ENCODE results near the gene MYO1C.
"Not testable (repeated sequence)": the region's sequence is repeated elsewhere in the genome, so short reads cannot be mapped to it uniquely, and the experiment has no call there.

MYO1C gene

GRCh38 chr17:1455797-1456599 lies 36.5 kb downstream of the MYO1C start, which contains the start of gene CRK:
Gene CRK, minus strand, starts transcription at chr17:1456232. Its CDS starts 115 bp downstream, at chr17:1456117.
- TF ChIP-seq, protein P1, sequence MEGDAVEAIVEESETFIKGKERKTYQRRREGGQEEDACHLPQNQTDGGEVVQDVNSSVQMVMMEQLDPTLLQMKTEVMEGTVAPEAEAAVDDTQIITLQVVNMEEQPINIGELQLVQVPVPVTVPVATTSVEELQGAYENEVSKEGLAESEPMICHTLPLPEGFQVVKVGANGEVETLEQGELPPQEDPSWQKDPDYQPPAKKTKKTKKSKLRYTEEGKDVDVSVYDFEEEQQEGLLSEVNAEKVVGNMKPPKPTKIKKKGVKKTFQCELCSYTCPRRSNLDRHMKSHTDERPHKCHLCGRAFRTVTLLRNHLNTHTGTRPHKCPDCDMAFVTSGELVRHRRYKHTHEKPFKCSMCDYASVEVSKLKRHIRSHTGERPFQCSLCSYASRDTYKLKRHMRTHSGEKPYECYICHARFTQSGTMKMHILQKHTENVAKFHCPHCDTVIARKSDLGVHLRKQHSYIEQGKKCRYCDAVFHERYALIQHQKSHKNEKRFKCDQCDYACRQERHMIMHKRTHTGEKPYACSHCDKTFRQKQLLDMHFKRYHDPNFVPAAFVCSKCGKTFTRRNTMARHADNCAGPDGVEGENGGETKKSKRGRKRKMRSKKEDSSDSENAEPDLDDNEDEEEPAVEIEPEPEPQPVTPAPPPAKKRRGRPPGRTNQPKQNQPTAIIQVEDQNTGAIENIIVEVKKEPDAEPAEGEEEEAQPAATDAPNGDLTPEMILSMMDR (IDR thresholded peaks at IDR 0.05; ENCODE audit: extremely low read depth, missing control alignments), result no peak
- peak; percentile 100 for DNase-seq (ENCODE audit: low spot score)

DNA sequence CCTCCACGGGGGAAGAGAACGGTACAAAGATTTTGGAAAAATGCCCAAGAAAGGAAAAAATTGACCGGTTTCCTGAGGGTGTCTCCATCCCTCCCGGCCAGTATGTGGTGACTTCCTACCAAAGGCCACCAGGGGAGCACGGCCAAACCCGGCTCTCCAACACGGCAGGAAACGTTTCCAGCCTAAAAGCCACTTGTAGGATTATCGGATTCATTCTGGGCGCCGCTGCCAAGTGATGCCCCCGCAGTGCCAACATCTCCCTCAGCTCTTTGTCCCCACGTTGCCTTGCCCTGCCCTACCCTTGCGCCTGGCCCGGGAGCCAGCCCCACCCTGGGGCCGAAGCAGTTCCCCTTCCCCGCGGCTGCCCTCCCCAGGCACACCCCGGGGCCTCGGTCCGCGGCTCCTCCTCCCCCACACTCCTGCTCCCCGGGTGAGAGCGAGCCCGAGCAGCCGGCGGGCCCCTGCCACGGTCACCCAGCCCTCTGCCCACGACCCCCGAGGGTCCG lies 37.1 kb downstream of the MYO1C start:
- TF ChIP-seq, protein P1 (IDR thresholded peaks at IDR 0.05; ENCODE audit: extremely low read depth, missing control alignments), result peak; percentile 26
- peak; percentile 68 for DNase-seq (ENCODE audit: low spot score)

- TF ChIP-seq, protein P1 (IDR thresholded peaks at IDR 0.05; ENCODE audit: extremely low read depth, missing control alignments), result no peak
- no peak for DNase-seq (ENCODE audit: low spot score)
These were observed 37.9 kb downstream of the MYO1C start for GRCh38 chr17:1454541-1454940.

DNA sequence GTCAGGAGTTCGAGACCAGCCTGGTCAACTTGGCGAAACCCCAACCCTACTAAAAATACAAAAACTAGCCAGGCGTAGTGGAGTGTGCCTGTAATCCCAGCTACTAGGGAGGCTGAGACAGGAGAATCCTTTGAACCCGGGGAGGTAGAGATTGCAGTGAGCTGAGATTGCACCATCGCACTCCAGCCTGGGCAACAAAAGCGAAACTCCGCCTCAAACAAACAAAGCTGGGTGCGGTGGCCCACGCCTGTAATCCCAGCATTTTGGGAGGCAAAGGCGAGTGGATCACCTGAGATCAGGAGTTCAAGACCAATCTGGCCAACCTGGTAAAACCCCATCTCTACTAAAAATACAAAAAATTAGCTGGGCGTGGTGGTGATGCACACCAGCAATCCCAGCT lies 38.8 kb downstream of the MYO1C start:
- not testable (repeated sequence) for DNase-seq (ENCODE audit: low spot score)

DNA sequence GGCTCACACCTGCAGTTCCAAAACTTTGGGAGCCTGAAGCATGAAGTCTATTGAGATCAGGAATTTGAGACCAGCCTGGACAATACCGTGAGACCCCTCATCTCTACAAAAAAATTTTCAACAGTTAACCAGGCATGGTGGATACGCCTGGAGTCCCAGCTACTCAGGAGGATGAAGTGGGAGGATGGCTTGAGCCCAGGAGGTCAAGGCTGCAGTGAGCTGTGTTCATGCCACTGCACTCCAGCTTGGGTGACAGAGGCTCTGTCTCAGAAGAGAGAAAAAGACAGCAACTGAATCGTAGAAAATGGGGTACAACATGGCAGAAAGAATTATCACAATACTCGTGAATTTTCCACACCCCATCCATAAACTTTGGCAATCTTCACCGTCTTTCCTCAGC lies 39.6 kb downstream of the MYO1C start:
- DNase-seq (ENCODE audit: low spot score), result no peak
- TF ChIP-seq, protein P1 (IDR thresholded peaks at IDR 0.05; ENCODE audit: extremely low read depth, missing control alignments), result no peak

GRCh38 chr17:1450261-1450660 lies 42.2 kb downstream of the MYO1C start:
- not testable (repeated sequence) for DNase-seq (ENCODE audit: low spot score)

DNA sequence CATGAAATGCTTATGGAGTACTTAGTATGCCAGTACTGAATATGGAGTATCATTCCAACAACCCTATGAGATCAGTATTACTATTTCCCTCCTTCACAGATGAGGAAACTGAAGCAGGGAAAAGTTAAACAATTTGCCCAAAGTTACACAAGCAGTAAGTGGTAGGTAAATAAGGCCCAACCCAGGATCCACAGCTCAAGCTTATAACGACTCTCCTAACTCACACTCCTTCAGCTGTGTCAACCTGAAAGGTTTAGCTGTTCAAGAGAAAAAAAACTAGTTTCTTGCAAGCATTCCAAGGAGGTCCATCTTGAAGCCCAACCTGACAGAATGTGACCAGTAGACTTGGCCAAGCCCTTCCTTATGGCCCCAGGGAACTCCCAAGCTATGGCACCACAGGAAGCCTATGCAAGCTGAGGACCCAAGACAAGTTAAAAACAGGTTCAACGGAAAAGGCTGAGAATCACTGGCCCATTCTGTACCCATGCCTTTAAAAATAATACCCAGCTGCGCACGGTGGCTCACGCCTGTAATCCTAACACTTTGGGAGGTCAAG lies 43.0 kb downstream of the MYO1C start:
- TF ChIP-seq, protein P1 (IDR thresholded peaks at IDR 0.05; ENCODE audit: extremely low read depth, missing control alignments), result no peak
- no peak for DNase-seq (ENCODE audit: low spot score)

DNA sequence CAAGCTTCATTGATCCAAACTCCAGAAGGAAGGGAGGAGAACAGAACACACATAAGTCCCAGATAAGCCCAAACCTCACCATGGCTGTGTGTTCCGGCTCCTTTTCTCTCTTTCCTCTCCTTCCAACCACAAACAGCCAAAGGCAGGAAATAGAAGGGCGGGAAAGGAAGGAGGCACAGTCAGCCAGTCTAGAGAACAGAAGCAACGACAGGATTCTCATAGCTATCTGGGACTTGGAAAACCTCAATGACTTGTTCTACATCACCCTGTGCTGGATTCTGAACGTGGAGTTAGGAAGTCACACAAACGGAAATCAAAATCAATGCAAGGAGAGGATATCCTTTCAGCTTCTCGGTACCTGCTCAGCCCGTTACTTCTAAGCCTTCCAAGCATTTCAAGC lies 45.4 kb downstream of the MYO1C start:
- DNase-seq (ENCODE audit: low spot score), result no peak
- TF ChIP-seq, protein P1 (IDR thresholded peaks at IDR 0.05; ENCODE audit: extremely low read depth, missing control alignments), result no peak

Measured in GM20000 (cell line).